ENCODE data around the gene CMTM5.

- TF ChIP-seq CTCF (conservative IDR thresholded peaks at IDR 0.05; ENCODE audit: low read length) (no peak), EZH2phosphoT487 (IDR thresholded peaks at IDR 0.05; ENCODE audit: borderline replicate concordance) (no peak)
Measured at GRCh38 chr14:23357261-23357660, 19.6 kb upstream of the CMTM5 start.

All from Loucy (cell line).